ENCODE results near the gene ENTR1. TPM values are rescaled to one million over a fixed set of nuclear protein-coding genes. Genes with fewer than 3 reads are reported as not detected.

Gene ENTR1
- polyA plus RNA-seq, 1 donor from 2014 or later = 63.7 TPM

DNA sequence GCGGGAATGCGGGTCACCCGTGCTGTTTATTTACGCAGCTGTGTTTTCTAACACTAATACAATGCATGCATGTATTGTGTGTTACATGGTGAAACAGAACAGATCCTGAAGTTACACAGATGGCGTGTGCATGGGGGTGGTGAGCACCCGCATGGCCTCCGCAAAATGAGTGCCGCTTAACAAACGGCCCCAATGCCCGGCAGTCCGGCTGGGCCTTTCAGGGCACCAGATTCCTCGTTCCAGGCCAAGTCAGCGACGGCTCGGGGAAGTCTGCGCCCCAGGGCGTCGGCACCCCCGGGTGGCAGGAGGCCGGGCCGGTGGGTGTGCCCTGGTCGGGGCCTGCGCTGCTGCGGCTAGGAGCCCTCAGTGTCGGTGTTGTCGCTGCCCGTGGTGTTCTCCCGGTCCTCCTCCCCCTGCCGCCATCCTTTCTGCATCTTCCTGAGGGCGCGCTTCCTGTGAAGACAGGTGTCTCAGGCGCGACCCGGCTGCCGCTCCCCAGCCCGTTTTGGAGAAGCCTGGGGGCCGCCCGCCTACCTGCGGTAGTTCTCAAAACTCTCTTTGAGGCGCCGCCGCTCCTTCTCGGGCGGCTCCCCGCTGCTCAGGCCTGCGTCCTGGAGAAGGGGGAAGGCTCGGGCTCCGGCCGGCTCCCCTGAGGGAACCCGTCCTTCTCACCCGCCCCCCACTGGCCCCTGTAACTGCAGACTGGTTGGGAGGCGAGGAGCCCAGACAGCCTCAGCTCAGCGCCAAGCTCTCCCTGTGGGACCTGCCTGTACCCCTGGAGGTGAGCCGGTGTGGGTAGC, 46.3 kb downstream of the ENTR1 start:
- Histone ChIP-seq H4K20me1 (ENCODE audit: insufficient read depth) (no peaks in the 10 kb centered on the region), H3K36me3 (ENCODE audit: insufficient read depth, low read length) (no peaks in the 10 kb centered on the region), H3K4me2 (ENCODE audit: low read length) (no peak overlapping the region), H2AFZ (ENCODE audit: low read depth, low read length) (no peak overlapping the region), H3K79me2 (replicated peaks; ENCODE audit: insufficient read depth, low read length) (no peaks in the 10 kb centered on the region), H3K27ac (ENCODE audit: low read length) (no peak overlapping the region), H3K9me3 (ENCODE audit: low read length) (no peaks in the 10 kb centered on the region), H3K4me3 (ENCODE audit: low read length) (peak overlapping the region; percentile 75), H3K9me2 (ENCODE audit: insufficient read depth, low read length) (no peaks in the 10 kb centered on the region), H3F3A (ENCODE audit: insufficient read depth, low read length, poor library complexity, severe bottlenecking) (no peaks in the 10 kb centered on the region), H3K27me3 (ENCODE audit: insufficient read depth, low read depth, low read length) (no peaks in the 10 kb centered on the region), H3K9ac (ENCODE audit: low read length) (no peak overlapping the region)
- no peak for TF ChIP-seq TAF1 (IDR thresholded peaks at IDR 0.05; ENCODE audit: low read depth)
- TF ChIP-seq, protein P1, sequence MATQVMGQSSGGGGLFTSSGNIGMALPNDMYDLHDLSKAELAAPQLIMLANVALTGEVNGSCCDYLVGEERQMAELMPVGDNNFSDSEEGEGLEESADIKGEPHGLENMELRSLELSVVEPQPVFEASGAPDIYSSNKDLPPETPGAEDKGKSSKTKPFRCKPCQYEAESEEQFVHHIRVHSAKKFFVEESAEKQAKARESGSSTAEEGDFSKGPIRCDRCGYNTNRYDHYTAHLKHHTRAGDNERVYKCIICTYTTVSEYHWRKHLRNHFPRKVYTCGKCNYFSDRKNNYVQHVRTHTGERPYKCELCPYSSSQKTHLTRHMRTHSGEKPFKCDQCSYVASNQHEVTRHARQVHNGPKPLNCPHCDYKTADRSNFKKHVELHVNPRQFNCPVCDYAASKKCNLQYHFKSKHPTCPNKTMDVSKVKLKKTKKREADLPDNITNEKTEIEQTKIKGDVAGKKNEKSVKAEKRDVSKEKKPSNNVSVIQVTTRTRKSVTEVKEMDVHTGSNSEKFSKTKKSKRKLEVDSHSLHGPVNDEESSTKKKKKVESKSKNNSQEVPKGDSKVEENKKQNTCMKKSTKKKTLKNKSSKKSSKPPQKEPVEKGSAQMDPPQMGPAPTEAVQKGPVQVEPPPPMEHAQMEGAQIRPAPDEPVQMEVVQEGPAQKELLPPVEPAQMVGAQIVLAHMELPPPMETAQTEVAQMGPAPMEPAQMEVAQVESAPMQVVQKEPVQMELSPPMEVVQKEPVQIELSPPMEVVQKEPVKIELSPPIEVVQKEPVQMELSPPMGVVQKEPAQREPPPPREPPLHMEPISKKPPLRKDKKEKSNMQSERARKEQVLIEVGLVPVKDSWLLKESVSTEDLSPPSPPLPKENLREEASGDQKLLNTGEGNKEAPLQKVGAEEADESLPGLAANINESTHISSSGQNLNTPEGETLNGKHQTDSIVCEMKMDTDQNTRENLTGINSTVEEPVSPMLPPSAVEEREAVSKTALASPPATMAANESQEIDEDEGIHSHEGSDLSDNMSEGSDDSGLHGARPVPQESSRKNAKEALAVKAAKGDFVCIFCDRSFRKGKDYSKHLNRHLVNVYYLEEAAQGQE (IDR thresholded peaks at IDR 0.05; ENCODE audit: borderline replicate concordance) = no peak
- TF ChIP-seq SMC3 (conservative IDR thresholded peaks at IDR 0.05; ENCODE audit: poor library complexity) = peak; percentile 39
- no peak for TF ChIP-seq EZH2 (IDR thresholded peaks at IDR 0.05; ENCODE audit: borderline replicate concordance, insufficient read depth, low read length, poor library complexity, severe bottlenecking)
- no peak for TF ChIP-seq POLR2AphosphoS5 (IDR thresholded peaks at IDR 0.05)

GRCh38 chr9:136363106-136363948, 47.1 kb downstream of the ENTR1 start, which contains the start of gene DNLZ:
Gene DNLZ (minus strand): TSS chr9:136363744. CDS start chr9:136363714, 30 bp downstream.
- no peaks in the 10 kb centered on the region for H3F3A ChIP-seq (ENCODE audit: insufficient read depth, low read length, poor library complexity, severe bottlenecking)
- peak within 1 kb of the TSS; percentile 68 for H3K27ac ChIP-seq (ENCODE audit: low read length)
- H3K4me3 ChIP-seq (ENCODE audit: low read length) = peak within 1 kb of the TSS; percentile 75
- H3K4me2 ChIP-seq (ENCODE audit: low read length) = no peak within 1 kb of the TSS
- peak; percentile 93 for TF ChIP-seq MXI1 (conservative IDR thresholded peaks at IDR 0.05; ENCODE audit: poor library complexity, severe bottlenecking)
- TF ChIP-seq RAD21 (conservative IDR thresholded peaks at IDR 0.05) = peak; percentile 66
- TF ChIP-seq, protein P1 (IDR thresholded peaks at IDR 0.05; ENCODE audit: borderline replicate concordance) = no peak
- no peak for TF ChIP-seq EZH2 (IDR thresholded peaks at IDR 0.05; ENCODE audit: borderline replicate concordance, insufficient read depth, low read length, poor library complexity, severe bottlenecking)
- TF ChIP-seq, protein P2, sequence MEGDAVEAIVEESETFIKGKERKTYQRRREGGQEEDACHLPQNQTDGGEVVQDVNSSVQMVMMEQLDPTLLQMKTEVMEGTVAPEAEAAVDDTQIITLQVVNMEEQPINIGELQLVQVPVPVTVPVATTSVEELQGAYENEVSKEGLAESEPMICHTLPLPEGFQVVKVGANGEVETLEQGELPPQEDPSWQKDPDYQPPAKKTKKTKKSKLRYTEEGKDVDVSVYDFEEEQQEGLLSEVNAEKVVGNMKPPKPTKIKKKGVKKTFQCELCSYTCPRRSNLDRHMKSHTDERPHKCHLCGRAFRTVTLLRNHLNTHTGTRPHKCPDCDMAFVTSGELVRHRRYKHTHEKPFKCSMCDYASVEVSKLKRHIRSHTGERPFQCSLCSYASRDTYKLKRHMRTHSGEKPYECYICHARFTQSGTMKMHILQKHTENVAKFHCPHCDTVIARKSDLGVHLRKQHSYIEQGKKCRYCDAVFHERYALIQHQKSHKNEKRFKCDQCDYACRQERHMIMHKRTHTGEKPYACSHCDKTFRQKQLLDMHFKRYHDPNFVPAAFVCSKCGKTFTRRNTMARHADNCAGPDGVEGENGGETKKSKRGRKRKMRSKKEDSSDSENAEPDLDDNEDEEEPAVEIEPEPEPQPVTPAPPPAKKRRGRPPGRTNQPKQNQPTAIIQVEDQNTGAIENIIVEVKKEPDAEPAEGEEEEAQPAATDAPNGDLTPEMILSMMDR (IDR thresholded peaks at IDR 0.05; ENCODE audit: poor library complexity, severe bottlenecking) = peak; percentile 99
- TF ChIP-seq EP300 (conservative IDR thresholded peaks at IDR 0.05; ENCODE audit: poor library complexity, severe bottlenecking) = peak; percentile 68
- TF ChIP-seq SMC3 (conservative IDR thresholded peaks at IDR 0.05; ENCODE audit: poor library complexity) = peak; percentile 80
- peak; percentile 75 for TF ChIP-seq POLR2AphosphoS5 (IDR thresholded peaks at IDR 0.05)
- TF ChIP-seq TAF1 (IDR thresholded peaks at IDR 0.05; ENCODE audit: low read depth) = no peak
- no peaks in the 10 kb centered on the region for H3K27me3 ChIP-seq (ENCODE audit: insufficient read depth, low read depth, low read length)
- no peak within 1 kb of the TSS for H2AFZ ChIP-seq (ENCODE audit: low read depth, low read length)
- H4K20me1 ChIP-seq (ENCODE audit: insufficient read depth) = no peaks in the 10 kb centered on the region
- no peaks in the 10 kb centered on the region for H3K36me3 ChIP-seq (ENCODE audit: insufficient read depth, low read length)
- peak within 1 kb of the TSS; percentile 82 for H3K9ac ChIP-seq (ENCODE audit: low read length)
- H3K9me3 ChIP-seq (ENCODE audit: low read length) = no peaks in the 10 kb centered on the region
- no peaks in the 10 kb centered on the region for H3K79me2 ChIP-seq (replicated peaks; ENCODE audit: insufficient read depth, low read length)
- no peaks in the 10 kb centered on the region for H3K9me2 ChIP-seq (ENCODE audit: insufficient read depth, low read length)

All from neural cell (in vitro differentiated cells).